ENCODE results near the gene ZNF672. TPM values are rescaled to one million over a fixed set of nuclear protein-coding genes. Genes with fewer than 3 reads are reported as not detected.

The ZNF672 gene
- total and polyA plus RNA-seq, 2 experiments from 2014 or later: 10.3 to 39.7 TPM

DNA sequence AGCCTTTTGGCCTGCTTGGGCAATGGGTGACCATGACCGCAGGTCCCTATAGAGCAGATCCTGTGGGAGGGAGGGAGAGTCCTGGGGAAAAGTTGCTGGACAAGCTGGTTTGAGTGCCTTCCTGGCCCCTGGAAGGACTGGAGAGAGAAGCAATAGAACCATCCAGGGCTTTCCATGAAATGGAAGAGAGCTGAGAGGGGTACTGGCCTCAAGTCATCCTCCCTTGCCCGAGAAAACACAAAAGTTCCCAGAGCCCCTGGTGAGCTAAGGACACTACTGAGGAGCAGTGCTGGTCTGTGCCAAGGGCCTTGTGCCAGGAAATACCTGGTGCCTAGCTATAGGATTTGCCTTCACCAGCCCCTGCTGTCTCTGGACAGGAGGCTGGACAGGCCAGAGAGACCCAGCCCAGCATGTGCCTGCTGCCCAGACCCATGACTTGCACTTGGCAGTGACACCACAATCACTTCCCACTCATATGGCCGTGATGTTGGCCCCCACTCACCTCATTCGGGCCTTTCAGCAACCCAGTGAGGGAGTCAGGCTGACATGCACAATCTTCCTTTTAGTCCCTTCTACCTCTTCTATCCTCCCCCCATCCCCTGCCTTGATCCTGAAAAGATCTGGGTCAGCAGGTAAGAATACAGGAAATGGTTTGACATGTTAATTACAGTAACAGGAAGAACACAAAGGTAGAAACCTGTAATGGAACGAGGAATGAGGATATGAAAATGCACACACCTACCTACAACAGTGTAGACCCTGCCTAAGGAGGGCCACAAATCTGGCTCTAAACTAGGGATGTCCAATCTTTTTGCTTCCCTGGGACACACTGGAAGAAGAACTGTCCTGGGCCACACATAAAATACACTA is 19.3 kb upstream of the ZNF672 start (continued):
- TF ChIP-seq, protein P1, sequence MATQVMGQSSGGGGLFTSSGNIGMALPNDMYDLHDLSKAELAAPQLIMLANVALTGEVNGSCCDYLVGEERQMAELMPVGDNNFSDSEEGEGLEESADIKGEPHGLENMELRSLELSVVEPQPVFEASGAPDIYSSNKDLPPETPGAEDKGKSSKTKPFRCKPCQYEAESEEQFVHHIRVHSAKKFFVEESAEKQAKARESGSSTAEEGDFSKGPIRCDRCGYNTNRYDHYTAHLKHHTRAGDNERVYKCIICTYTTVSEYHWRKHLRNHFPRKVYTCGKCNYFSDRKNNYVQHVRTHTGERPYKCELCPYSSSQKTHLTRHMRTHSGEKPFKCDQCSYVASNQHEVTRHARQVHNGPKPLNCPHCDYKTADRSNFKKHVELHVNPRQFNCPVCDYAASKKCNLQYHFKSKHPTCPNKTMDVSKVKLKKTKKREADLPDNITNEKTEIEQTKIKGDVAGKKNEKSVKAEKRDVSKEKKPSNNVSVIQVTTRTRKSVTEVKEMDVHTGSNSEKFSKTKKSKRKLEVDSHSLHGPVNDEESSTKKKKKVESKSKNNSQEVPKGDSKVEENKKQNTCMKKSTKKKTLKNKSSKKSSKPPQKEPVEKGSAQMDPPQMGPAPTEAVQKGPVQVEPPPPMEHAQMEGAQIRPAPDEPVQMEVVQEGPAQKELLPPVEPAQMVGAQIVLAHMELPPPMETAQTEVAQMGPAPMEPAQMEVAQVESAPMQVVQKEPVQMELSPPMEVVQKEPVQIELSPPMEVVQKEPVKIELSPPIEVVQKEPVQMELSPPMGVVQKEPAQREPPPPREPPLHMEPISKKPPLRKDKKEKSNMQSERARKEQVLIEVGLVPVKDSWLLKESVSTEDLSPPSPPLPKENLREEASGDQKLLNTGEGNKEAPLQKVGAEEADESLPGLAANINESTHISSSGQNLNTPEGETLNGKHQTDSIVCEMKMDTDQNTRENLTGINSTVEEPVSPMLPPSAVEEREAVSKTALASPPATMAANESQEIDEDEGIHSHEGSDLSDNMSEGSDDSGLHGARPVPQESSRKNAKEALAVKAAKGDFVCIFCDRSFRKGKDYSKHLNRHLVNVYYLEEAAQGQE (IDR thresholded peaks at IDR 0.05; ENCODE audit: unreplicated experiment): no peak
- TF ChIP-seq, protein P2, sequence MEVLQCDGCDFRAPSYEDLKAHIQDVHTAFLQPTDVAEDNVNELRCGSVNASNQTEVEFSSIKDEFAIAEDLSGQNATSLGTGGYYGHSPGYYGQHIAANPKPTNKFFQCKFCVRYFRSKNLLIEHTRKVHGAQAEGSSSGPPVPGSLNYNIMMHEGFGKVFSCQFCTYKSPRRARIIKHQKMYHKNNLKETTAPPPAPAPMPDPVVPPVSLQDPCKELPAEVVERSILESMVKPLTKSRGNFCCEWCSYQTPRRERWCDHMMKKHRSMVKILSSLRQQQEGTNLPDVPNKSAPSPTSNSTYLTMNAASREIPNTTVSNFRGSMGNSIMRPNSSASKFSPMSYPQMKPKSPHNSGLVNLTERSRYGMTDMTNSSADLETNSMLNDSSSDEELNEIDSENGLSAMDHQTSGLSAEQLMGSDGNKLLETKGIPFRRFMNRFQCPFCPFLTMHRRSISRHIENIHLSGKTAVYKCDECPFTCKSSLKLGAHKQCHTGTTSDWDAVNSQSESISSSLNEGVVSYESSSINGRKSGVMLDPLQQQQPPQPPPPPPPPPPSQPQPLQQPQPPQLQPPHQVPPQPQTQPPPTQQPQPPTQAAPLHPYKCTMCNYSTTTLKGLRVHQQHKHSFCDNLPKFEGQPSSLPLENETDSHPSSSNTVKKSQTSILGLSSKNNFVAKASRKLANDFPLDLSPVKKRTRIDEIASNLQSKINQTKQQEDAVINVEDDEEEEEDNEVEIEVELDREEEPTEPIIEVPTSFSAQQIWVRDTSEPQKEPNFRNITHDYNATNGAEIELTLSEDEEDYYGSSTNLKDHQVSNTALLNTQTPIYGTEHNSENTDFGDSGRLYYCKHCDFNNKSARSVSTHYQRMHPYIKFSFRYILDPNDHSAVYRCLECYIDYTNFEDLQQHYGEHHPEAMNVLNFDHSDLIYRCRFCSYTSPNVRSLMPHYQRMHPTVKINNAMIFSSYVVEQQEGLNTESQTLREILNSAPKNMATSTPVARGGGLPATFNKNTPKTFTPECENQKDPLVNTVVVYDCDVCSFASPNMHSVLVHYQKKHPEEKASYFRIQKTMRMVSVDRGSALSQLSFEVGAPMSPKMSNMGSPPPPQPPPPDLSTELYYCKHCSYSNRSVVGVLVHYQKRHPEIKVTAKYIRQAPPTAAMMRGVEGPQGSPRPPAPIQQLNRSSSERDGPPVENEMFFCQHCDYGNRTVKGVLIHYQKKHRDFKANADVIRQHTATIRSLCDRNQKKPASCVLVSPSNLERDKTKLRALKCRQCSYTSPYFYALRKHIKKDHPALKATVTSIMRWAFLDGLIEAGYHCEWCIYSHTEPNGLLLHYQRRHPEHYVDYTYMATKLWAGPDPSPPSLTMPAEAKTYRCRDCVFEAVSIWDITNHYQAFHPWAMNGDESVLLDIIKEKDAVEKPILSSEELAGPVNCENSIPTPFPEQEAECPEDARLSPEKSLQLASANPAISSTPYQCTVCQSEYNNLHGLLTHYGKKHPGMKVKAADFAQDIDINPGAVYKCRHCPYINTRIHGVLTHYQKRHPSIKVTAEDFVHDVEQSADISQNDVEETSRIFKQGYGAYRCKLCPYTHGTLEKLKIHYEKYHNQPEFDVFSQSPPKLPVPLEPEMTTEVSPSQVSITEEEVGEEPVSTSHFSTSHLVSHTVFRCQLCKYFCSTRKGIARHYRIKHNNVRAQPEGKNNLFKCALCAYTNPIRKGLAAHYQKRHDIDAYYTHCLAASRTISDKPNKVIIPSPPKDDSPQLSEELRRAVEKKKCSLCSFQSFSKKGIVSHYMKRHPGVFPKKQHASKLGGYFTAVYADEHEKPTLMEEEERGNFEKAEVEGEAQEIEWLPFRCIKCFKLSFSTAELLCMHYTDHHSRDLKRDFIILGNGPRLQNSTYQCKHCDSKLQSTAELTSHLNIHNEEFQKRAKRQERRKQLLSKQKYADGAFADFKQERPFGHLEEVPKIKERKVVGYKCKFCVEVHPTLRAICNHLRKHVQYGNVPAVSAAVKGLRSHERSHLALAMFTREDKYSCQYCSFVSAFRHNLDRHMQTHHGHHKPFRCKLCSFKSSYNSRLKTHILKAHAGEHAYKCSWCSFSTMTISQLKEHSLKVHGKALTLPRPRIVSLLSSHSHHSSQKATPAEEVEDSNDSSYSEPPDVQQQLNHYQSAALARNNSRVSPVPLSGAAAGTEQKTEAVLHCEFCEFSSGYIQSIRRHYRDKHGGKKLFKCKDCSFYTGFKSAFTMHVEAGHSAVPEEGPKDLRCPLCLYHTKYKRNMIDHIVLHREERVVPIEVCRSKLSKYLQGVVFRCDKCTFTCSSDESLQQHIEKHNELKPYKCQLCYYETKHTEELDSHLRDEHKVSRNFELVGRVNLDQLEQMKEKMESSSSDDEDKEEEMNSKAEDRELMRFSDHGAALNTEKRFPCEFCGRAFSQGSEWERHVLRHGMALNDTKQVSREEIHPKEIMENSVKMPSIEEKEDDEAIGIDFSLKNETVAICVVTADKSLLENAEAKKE (CRISPR knock-in tag; IDR thresholded peaks at IDR 0.05): no peak
- TF ChIP-seq ZNF331 (CRISPR knock-in tag; IDR thresholded peaks at IDR 0.05; ENCODE audit: low read depth) (no peak), POLR2AphosphoS5 (IDR thresholded peaks at IDR 0.05; ENCODE audit: low read depth) (no peak), EZH2 (IDR thresholded peaks at IDR 0.05; ENCODE audit: low read depth, unreplicated experiment) (no peak), JUNB (IDR thresholded peaks at IDR 0.05; ENCODE audit: unreplicated experiment) (no peak), ZNF114 (CRISPR knock-in tag; IDR thresholded peaks at IDR 0.05) (no peak)
